Measurements from ENCODE around the gene CAMSAP3.
A peak's percentile ranks its signal among the peaks of the same experiment; 100 is the strongest.

CAMSAP3 gene

GRCh38 chr19:7614859-7615741, 19.4 kb downstream of the CAMSAP3 start:
- no peak for DNase-seq (ENCODE audit: low spot score)

GRCh38 chr19:7617172-7617571, 21.5 kb downstream of the CAMSAP3 start:
- no peak for DNase-seq (ENCODE audit: low spot score)

GRCh38 chr19:7617735-7618134, 22.1 kb downstream of the CAMSAP3 start:
- no peak for DNase-seq (ENCODE audit: low spot score)

DNA sequence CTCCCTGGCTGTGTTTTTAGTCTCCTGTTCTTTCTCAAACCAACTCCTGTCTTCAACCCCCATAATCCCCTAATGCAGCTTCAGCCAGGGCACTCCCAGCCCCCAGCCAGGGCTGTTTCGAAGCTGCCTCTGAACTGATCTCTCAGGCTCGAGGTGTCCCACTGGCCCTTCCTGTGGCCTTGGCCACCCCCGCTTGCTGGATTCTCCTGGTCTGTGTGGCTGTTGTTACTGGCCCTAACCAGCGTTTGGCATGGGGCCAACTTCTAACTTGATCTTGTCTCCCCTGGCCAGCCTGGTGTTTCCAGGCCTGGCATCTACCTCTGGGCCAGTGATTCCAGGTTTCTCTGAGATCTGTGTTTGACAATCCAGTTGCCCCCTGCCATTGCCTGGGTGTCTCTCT, 22.7 kb downstream of the CAMSAP3 start:
- DNase-seq (ENCODE audit: low spot score) = no peak

GRCh38 chr19:7618771-7619510, 23.3 kb downstream of the CAMSAP3 start:
- DNase-seq (ENCODE audit: low spot score) = no peak

- no peak for DNase-seq (ENCODE audit: low spot score)
Observed at GRCh38 chr19:7619671-7620441, 24.2 kb downstream of the CAMSAP3 start.

DNA sequence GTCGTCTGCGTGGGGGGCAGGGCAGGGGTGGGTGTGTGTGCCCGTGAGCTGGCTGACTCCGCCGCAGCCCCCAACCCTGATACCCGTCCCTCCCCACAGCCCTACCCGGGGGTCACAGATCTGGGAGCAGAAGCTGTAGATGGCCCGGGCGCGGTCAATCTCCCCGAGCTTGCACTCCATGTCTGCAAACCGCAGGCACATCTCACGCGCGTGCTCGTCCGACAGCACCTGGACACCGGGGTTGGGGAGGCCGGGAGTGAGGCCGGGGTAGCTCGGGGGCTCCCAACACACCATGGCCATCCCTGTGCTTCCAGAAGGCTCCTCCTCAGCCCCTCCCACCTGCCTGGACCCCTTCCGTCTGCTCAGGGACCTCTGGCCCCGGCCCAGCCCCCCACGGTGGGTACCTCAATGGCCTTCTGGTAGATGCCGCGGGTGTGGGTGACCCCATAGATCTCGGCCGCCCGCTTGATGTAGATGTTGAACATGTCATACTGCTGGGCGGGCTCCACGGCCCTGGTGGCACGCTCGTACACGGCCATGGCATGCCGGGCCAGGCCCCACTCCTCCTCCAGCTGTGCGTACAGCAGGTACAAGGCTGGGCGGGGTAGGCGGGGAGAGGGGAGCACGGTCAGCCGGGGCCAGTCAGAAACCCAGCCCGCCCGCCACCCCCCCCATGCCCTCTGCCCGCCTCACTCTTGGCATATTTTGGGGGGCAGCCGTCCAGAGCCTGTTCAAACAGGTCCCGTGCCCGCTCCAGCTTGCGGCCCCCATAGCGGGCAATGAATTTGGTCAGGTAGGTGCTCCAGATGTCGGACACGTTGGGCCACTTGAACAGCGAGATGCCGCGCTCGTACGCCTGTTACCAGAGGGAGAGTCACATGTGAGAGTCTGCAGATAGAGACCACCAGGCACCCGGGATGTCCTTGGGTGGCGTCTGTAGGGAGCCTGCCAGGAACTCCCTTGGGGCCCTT, 25.1 kb downstream of the CAMSAP3 start:
- no peak for DNase-seq (ENCODE audit: low spot score)

GRCh38 chr19:7622933-7623685, 27.4 kb downstream of the CAMSAP3 start:
- DNase-seq (ENCODE audit: low spot score) = no peak

- DNase-seq (ENCODE audit: low spot score) = no peak
Observed at GRCh38 chr19:7623725-7624603, 28.3 kb downstream of the CAMSAP3 start.

GRCh38 chr19:7624810-7625209, 29.1 kb downstream of the CAMSAP3 start:
- no peak for DNase-seq (ENCODE audit: low spot score)

DNA sequence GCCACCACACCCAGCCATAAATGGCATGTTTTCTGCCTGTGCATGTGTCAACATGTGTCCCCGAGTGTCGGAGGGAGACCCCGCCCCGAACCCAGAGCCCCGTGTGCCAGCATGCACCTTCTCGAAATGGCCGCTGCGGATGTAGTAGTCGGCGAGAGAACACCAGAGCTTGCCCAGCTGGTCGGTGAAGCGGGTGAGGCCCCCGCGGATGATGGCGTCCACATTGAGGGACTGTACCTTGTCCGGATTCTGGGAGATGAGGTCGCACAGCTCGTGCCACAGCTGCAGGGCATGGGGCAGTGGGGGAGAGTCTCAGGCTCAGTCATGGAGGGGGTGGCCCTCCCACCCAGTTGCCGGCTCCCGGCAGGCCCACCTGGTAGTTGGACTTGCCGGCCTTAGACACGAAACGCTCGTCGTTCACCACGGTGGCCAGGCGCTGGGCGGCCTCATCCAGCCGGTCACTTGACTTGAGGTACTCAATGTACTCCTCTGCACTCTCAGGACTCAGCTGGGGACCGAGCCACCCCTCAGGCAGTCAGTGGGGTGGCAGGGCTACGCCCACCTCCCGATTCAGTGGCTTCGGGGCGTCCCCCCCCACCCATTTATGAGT, 30.2 kb downstream of the CAMSAP3 start:
- DNase-seq (ENCODE audit: low spot score) = no peak

DNA sequence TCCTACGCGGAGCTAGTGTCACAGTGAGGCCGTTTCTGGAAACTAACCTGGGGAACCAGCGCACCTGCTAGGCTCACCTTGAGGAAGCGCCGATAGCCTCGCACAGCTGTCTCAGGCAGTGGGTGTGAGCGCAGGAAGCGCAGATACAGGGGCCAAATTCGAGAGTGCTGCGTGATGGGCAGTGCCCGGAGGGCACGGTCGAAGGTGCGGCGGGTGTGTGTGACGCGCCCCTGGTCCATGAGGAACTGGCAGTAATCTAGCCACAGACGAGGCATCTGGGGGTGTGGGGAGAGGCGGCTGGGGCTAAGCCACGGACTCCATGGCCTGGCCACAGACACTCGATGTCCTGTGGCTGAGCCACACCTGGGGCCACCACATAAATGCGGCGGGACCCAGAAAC, 31.5 kb downstream of the CAMSAP3 start:
- DNase-seq (ENCODE audit: low spot score) = no peak

DNA sequence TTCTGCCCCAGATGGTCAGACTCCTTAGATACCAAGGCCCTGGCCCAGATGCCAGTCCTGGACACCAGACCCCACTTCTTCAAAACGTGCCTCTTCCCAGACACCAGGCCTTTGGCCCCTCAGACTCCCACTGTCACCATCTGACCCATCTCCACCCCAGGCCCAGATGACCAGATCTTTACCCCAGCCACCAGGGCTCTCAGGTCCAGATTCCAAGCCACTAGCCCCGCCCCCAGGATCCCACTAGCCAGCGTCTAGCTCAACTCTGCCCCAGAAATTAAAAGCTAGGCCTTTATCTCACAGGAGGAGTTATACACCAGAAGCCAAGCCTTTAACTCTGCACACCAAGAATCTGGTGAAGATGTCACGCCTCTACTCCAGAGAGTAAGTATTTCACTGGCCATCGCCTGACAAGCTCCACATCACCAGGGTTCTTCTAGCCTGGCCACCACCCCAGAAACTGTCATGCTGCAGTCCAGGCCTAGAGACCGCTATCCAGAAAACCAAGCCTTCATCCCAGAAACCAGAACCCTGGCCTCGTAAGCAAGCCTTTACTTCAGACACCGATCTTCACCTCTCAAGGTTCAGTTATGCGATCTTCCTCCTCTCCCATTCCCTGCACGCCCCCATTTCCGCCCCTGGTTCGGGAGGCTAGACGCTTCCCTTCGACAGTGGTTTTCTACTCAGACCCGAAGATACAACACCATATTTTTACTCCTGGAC, 33.1 kb downstream of the CAMSAP3 start:
- DNase-seq (ENCODE audit: low spot score) = no peak

- peak; percentile 99 for DNase-seq (ENCODE audit: low spot score)
Observed at GRCh38 chr19:7629347-7630054, 33.8 kb downstream of the CAMSAP3 start, which contains the start of the genes PET100 and XAB2. TSS of gene PET100 (plus strand) at chr19:7629793. CDS start at chr19:7629834, 41 bp downstream. TSS of gene XAB2 (minus strand) at chr19:7629545. CDS start at chr19:7629527, 18 bp downstream.

DNA sequence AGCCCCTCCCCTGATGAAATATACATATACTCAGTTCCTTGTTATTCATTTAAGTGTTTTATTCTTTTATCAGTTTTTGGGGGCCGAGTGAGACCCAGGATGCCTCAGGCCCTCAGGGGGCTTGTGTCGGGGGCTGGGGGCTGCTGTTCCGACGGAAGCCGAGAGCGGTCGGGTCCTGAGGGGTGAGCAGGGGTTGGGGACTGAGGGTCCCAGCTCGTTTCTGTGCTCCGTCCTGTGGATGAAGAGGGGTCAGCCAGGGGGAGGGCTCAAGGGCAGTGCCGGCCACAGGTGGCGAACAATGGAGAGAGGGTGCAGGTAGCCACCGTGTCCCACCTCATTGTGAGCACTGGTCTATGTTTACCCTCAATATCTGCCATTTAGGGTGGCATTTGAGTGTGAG, 35.9 kb downstream of the CAMSAP3 start:
- DNase-seq (ENCODE audit: low spot score) = no peak

DNA sequence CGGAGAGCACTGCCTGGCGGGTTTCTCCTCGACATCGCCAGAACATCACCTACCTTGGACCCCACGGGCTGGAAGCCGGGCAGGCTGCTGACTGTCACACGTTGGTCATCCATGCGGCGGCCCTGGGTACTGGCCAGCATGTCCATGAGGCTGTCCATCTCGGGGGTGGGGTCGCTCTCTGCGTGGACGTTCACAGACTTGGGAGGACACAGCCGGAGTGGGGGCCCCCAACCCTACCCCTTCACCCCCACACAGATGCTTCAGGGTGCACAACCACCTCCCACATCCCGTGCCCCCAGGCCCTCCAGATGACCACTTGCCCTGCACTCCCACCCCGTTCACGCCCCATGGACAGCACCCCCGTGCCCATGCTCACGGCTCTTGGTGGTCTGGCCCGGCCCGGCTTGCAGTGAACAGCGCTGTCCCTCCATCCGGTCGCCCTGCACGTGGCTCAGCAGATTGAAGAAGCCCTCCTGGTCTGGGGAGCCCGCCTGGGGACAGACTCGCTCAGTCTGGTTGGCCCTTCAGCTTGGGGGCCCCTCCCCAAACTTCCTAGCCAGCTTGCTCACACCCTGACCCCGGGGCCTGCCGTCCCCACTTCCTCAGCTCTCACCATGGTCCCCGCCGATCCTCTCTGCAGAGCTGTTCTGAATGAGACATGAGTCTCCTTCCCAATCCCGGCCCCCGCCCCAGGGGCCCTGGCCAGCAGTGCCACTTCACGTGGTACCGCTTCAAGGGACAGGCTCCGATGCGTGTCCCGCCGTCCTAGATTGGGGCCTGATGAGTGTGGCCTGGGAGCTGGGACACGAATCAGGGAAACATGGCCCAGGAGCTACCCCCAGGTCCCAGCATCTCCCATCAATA, 36.9 kb downstream of the CAMSAP3 start:
- DNase-seq (ENCODE audit: low spot score) = no peak

DNA sequence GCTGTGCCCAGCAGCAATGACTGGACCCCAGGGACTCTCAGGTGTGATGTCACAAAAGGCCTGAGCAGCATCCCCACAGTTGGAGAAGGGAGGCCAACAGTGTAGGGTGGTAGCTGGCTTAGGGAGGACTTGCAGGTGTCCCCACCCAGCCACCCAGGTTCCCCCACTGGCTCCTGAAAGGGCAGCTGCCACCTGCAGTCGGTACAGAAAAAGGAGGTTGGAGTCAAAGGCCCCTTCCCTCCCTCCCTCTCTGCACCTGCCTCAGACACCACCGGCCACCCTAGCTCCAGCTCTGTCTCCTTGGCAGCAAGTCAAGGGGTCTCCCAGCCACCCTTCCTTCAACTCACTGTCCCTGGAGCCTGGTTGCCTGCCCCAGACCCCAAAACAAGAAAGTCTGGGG, 38.0 kb downstream of the CAMSAP3 start, which contains the start of gene PCP2:
TSS of gene PCP2 (minus strand) at position 22 of the 400 bp plus-strand sequence. CDS start 262 bp downstream, outside the sequence.
- no peak for DNase-seq (ENCODE audit: low spot score)
